ENCODE data around the gene PPM1L.

PPM1L gene

DNA sequence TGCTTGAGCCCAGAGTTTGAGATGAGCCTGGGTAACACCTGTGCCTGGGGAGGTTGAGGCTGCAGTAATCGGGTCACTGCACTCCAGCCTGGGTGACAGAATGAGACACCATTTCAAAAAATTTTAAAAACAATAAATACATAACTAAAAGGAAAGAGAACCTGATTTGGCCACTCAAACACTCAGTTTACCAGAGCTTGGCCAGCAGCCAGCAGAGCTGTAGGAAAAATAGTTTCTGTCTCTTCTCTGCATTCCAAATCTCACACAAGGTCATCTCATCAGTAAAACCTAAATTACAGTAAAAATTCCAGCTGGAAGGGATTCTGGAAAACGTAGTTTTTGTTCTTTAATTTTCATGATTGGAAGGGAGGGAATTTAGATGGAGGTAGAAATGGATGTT is 7.8 kb upstream of the PPM1L start:
- DNase-seq (ENCODE audit: low spot score) = no peak
- ChIA-PET CTCF (no interaction called here), POLR2A (ENCODE audit: low non-redundant PET) (no interaction called here)
- TF ChIP-seq, protein P1, sequence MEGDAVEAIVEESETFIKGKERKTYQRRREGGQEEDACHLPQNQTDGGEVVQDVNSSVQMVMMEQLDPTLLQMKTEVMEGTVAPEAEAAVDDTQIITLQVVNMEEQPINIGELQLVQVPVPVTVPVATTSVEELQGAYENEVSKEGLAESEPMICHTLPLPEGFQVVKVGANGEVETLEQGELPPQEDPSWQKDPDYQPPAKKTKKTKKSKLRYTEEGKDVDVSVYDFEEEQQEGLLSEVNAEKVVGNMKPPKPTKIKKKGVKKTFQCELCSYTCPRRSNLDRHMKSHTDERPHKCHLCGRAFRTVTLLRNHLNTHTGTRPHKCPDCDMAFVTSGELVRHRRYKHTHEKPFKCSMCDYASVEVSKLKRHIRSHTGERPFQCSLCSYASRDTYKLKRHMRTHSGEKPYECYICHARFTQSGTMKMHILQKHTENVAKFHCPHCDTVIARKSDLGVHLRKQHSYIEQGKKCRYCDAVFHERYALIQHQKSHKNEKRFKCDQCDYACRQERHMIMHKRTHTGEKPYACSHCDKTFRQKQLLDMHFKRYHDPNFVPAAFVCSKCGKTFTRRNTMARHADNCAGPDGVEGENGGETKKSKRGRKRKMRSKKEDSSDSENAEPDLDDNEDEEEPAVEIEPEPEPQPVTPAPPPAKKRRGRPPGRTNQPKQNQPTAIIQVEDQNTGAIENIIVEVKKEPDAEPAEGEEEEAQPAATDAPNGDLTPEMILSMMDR (conservative IDR thresholded peaks at IDR 0.05; ENCODE audit: low read depth) = no peak
- H3K27ac ChIP-seq = no peak overlapping the region

DNA sequence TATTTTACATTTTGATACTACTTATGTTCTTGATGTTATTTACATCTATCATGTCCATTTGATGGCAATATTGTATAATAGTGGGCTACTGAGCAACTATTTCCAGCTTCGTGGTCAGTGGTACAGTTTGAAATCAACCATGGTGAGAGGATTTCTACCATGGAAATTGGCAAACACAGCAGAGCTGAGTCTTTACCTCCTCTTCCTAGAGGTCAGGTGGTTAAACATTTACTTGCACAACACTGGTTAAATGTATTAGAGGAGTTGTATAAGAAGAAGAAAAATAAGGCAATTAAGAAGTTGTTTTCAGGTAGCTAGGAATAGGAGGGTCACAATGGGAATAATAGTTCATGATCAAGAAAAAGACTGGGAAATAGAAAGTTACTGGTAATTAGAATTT is 7.2 kb upstream of the PPM1L start:
- ChIA-PET CTCF (no interaction called here), POLR2A (ENCODE audit: low non-redundant PET) (no interaction called here)

DNA sequence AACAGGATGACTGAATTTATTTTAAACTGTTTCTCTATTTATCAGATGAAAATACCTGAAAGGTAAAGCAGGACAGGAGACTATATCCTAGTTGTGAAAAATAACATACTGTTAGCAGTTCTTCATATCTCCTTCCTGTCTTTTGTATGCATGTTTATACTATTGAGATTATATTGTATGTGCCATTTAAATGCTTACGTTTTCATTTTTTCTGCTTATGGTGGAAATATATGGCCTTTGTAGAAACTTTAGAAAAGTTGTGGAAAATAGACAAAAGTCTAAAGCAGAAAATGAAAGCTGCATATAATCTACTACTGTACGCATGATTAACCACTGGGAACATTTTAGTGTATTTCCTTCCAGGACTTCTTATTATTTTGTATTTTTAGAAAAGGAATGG is 2.1 kb upstream of the PPM1L start:
- ChIA-PET CTCF (interaction anchor here (0.7 kb wide), 1 partner anchor 130 kb away, joined by 3 read pairs; no protein-coding TSS in a partner anchor), POLR2A (ENCODE audit: low non-redundant PET) (interaction anchor here (0.6 kb wide), 1 partner anchor 180 kb away, joined by 3 read pairs; no protein-coding TSS in a partner anchor)
- no peak for DNase-seq (ENCODE audit: low spot score)
- H3K27ac ChIP-seq = no peak overlapping the region
- TF ChIP-seq, protein P1 (conservative IDR thresholded peaks at IDR 0.05; ENCODE audit: low read depth) = no peak

More for the DNA sequence above, 7.2 kb upstream of the PPM1L start:
- no peak overlapping the region for H3K27ac ChIP-seq
- TF ChIP-seq, protein P1 (conservative IDR thresholded peaks at IDR 0.05; ENCODE audit: low read depth) = no peak
- no peak for DNase-seq (ENCODE audit: low spot score)

DNA sequence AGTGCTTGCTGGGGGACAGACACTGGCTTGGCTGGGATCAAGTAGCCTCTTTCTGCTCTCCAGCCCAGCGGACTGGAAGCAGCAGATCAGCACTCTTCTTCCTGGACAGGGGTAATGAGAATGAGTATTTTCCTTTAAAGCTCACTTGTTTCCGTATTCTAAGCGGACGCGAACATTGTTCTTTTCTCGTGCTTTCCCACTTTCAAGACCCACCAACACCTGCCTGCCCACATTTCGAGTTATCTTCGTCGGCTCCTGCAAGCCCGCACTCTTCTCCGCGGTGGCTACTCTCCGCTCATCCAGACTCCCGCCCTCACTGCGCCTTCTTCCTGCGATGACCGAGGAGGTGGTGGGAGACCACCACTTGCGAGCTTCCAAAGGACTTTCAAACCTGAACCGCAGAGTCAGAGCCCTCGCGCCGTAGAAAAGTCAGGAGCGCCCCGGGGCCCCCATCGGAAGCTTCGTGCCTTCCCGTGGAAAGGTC is 1.6 kb upstream of the PPM1L start:
- CTCF ChIA-PET = interaction anchor here (0.7 kb wide), 1 partner anchor 130 kb away, joined by 3 read pairs; no protein-coding TSS in a partner anchor
- peak overlapping the region; percentile 83 for H3K27ac ChIP-seq
- TF ChIP-seq, protein P1 (conservative IDR thresholded peaks at IDR 0.05; ENCODE audit: low read depth) = no peak
- POLR2A ChIA-PET (ENCODE audit: low non-redundant PET) = interaction anchor here (0.6 kb wide), 1 partner anchor 179 kb away, joined by 3 read pairs; no protein-coding TSS in a partner anchor
- peak; percentile 20 for DNase-seq (ENCODE audit: low spot score)

DNA sequence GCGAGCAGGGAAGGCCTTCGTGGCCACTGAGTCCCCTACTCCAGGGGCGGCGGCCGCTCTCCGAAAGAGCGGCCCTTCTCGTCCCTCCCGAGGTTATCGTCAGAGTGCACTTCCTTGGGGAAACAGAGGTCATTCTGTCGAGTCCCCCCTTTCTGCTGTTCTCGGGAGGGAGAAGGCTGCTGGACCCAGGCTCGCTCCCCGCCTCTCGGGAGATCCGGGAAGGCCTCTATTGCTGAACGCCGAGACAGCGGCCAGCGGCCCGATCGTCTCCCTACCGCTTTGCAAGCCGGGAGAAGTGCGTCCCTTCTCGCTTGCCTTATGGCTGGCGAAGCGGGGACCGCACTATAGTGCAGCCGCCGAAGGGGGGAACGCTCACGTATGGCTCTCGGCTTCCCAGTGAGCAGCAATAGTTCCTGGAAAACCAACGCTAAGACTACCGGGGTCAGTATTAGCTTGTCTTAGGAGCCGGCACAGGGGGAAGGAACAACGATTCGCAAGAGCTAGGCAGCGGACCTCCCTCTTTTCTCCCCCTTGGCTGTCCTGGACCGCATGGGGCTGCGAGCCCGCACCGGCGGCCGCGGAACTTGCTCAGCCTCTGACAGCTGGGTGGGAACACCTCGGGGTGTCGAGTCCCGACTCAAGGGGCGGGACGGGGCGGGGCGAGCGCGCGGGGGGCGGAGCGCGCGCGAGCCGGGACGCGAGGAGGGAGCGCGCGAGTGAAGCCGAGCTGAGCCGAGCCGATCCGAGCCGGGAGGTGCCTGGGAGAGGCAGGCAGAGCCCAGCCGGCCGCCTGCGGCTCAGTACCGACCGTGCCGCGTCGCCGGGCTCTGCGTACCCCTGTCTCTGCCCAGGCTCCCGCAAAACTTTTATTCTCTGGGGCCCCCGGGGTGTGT is 930 bp upstream of the PPM1L start:
- peak; percentile 87 for DNase-seq (ENCODE audit: low spot score)
- ChIA-PET POLR2A (ENCODE audit: low non-redundant PET) (no interaction called here), CTCF (interaction anchor here (0.6 kb wide), 1 partner anchor 50 kb away, joined by 3 read pairs; no protein-coding TSS in a partner anchor)
- TF ChIP-seq, protein P1 (conservative IDR thresholded peaks at IDR 0.05; ENCODE audit: low read depth) = no peak
- peak overlapping the region; percentile 83 for H3K27ac ChIP-seq

DNA sequence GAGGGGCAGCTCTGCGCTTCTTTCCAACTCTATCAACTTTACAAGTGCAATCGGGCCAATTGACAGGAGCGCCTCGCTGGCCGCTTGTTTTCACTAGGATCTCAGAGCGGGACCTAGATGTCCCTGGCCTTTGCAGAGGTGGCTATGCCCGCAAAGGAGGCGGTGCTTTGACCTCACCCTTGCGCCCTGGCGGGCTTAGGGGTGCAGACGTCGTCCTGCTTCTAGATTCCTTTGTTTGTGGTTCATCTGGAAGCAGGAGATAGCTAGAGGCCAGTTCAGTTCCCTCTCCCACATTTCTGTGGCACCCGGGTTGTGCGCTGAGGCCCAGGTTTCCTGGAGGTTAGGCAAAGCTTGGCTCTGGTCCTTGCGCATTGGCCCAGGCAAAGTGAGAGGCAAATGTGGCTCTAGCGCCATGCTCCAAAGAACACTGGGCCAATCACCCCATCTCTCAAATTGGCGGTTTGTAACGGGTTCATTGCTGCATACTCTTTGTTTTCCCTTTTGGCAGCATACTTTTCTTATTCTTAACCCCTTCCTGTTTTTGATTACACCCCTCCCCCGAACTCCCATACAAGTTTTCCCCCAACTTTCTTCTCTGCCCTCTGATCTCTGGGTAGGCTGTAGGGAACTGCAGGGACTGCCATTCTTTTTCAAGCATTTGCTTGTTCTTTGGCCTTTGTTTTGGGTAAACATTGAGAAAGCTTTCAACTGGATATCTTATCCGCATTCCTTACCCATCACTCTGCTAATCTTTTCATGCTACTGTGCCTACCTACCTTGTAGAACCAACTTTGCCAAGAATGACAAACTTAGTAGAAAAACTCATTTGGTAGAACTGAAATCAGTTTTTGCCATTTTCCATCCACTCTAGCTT is 1.4 kb downstream of the PPM1L start:
- TF ChIP-seq, protein P1 (conservative IDR thresholded peaks at IDR 0.05; ENCODE audit: low read depth) = no peak
- ChIA-PET POLR2A (ENCODE audit: low non-redundant PET) (no interaction called here), CTCF (no interaction called here)
- no peak for DNase-seq (ENCODE audit: low spot score)
- H3K27ac ChIP-seq = no peak overlapping the region

Data from RWPE1 (cell line).